ENCODE results near the gene GPR146.

GRCh38 chr7:995571-995970 lies 48.8 kb upstream of the GPR146 start:
- TF ChIP-seq CTCF (IDR thresholded peaks at IDR 0.05) (no peak), POLR2A (IDR thresholded peaks at IDR 0.05) (no peak)
